ENCODE data around the gene VWCE. TPM values are rescaled to one million over a fixed set of nuclear protein-coding genes. Genes with fewer than 3 reads are reported as not detected.
A peak's percentile ranks its signal among the peaks of the same experiment; 100 is the strongest.

The VWCE gene, protein sequence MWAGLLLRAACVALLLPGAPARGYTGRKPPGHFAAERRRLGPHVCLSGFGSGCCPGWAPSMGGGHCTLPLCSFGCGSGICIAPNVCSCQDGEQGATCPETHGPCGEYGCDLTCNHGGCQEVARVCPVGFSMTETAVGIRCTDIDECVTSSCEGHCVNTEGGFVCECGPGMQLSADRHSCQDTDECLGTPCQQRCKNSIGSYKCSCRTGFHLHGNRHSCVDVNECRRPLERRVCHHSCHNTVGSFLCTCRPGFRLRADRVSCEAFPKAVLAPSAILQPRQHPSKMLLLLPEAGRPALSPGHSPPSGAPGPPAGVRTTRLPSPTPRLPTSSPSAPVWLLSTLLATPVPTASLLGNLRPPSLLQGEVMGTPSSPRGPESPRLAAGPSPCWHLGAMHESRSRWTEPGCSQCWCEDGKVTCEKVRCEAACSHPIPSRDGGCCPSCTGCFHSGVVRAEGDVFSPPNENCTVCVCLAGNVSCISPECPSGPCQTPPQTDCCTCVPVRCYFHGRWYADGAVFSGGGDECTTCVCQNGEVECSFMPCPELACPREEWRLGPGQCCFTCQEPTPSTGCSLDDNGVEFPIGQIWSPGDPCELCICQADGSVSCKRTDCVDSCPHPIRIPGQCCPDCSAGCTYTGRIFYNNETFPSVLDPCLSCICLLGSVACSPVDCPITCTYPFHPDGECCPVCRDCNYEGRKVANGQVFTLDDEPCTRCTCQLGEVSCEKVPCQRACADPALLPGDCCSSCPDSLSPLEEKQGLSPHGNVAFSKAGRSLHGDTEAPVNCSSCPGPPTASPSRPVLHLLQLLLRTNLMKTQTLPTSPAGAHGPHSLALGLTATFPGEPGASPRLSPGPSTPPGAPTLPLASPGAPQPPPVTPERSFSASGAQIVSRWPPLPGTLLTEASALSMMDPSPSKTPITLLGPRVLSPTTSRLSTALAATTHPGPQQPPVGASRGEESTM
- 0.52 TPM for total RNA-seq

DNA sequence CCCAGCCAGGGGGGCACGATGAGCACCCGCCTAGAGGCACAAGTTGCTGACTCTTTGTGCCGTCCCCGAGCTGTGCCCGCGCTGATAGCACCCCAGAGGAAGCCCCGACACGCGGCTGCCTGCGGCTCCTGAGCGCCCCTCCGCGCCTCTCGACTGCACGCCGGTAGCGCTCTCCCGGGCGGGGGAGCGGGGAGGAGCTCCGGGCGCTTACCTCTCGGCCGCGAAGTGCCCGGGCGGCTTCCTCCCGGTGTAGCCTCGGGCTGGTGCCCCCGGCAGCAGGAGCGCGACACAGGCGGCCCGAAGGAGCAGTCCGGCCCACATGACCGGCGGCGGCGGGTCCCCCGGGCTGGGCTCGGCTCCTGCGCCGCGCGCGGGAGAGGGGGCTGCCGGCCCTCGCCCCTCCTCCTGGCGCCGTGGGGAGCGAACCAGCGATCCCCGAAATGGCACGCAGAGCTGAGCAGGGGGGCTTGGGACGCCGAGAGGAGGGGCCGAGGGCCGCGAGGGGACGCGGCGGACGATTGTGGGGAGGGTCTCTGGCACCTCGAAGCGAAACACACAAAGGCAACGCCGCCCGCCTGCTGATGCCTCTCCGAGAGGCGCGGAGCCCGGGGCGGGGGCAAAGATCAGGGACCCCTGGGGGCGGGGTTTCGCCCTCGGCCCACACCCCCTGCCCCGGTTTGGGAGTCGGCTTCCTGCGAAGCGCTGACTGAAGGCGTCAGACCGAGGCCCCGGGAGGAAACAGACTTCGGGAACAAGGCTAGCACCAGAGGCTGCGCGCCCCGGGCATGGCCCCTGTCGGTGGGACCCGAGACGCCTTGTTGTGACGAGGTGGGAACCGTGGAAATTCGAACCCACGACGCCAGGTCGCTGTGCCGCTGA, at the start of gene VWCE:
VWCE (minus strand) TSS at position 600 of the 879 bp plus-strand sequence; CDS start at position 321, 279 bp downstream.
- peak; percentile 68 for ATAC-seq

DNA sequence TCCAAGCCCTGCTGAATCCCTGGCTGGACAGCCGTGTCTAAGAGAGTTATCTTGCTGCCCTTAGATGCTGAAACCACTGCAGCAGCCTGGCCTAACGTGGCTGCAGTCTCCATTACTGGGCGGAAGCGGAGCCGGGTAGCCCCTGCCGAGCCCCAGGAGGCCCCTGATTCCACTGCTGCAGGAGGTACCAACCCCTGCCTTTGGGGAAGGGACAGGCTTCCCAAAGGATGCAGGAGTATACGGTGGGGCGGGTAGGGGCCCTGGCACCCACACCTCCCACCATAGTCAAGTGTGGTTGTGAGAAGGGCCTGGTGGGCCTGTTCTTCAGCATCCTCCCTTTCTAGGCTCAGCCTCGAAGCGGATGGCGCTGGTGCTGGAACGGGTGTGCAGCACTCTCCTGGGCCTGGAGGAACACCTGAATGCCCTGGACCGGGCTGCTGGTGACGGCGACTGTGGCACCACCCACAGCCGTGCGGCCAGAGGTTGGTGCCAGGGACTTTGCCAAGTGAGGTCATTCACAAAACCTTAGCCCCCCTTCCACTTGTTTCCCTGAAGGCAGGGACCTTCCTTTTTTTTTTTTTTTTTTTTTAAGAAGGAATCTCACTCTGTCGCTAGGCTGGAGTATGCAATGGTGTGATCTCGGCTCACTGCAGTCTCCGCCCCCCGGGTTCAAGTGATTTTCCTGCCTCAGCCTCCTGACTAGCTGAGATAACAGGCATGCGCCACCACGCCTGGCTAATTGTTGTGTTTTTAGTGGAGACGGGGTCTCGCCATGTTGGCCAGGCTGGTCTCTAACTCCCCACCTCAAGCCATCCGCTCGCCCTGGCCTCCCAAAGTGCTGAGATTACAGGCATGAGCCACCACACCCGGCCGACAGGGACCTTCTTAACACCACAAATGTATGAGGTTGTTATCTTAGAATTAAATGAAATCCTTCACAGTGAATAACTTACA, 49.0 kb upstream of the VWCE start:
- no peak for ATAC-seq

DNA sequence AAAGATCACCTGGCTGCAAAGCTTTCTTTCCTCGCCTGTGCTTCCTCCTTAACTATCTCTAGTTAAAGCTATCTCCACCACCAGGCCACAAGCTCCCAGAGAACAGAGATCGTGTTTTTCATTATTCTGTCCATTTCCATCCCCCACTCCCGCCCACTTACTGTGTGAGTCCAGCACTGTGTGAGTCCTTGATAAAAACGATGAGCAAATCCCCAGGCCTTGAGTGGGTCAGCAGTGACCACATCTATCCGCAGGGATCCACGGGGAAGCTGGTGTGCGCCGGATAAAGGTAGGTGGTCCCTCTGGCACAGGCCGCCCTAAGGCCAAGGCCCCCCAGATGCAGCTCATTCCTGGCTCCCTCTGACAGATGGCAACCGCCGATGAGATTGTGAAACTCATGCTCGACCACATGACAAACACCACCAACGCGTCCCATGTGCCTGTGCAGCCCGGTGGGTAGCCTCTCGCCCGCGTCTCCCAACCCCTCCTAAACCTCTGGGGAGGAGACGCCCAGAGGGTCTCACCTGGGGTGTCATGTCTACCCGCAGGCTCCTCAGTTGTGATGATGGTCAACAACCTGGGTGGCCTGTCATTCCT, 47.2 kb upstream of the VWCE start:
- ATAC-seq = no peak

DNA sequence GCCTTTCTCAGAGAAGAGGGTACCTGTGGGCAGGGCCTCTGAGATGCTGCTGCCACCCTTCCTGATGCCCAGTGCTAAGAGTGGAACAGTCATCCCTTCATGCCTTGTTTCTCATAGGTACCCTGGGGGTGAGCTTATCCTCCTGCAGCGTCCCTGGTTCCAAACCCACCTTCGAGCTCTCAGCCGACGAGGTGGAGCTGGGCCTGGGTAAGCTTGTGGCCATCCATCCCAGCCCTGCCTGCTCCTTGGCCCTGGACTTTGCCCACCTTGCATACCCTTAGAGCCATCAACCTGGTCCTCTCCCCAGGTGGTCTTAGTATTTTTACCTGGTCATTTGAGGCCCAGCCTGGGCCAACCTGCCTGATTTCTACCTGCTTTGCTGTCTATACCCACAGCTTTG, 46.6 kb upstream of the VWCE start:
- ATAC-seq = no peak

DNA sequence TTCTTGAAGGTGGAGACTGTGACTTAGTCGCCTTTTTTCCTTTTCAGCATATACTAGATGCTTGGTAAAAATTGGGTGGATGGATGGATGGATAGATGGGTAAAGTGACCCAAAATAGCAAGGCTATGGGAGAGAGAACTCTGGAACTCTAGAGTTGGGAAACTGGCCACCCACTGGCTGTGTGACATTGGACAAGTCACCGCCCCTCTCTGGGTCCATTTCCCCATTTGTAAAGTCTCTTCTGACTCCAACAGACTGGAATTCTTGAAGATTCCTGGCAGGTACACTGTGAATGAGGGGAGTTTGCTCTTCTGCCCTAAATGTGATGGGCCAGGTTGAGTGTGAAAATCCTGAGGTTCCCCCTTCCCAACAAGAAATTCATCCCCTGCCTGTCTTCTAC, 45.9 kb upstream of the VWCE start:
- ATAC-seq = no peak

DNA sequence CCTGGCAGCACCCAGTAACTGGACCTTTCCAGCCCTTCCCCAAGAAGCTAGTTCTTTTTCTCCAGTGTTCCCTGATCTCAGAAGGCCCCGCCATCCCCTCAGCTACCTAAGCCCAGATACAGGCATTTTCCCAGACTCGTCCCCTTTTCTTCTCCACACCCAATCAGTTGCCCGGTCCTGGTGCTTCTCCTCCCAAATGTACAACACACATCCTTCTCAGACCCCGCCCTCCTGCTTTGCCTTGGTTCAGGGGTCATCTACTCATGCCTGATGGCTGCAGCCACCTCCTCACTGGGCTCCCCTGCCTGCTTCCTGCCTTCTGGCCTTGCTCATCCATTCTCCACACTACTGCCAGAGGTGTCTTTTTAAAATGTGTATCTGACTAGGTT, 44.4 kb upstream of the VWCE start:
- ATAC-seq = no peak

DNA sequence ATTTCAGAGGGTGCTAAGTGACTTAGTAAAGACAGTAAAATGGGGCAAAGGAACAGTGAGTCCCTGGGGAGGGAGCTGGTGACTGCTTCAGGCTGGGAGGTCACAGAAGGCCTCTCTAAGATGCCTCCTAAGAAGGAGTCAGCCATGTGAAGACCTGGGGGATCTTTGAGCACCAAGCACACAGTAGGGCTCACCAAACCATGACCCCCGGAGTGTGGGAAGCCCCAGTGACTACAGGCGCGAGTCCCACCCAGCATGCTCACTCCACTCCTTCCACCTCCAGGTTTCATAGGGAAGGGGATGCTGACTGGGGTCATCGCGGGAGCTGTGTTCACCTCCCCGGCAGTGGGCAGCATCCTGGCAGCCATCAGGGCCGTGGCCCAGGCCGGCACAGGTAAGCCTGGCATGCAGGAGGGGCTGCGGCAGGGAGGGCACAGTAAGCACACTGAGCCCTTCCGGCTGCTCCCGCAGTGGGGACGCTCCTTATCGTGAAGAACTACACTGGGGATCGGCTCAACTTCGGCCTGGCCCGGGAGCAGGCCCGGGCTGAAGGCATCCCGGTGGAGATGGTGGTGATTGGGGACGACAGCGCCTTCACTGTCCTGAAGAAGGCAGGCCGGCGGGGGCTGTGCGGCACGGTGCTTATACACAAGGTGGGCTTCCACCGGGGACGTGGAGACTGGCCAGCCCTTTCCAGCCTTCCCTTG, 43.8 kb upstream of the VWCE start:
- no peak for ATAC-seq

DNA sequence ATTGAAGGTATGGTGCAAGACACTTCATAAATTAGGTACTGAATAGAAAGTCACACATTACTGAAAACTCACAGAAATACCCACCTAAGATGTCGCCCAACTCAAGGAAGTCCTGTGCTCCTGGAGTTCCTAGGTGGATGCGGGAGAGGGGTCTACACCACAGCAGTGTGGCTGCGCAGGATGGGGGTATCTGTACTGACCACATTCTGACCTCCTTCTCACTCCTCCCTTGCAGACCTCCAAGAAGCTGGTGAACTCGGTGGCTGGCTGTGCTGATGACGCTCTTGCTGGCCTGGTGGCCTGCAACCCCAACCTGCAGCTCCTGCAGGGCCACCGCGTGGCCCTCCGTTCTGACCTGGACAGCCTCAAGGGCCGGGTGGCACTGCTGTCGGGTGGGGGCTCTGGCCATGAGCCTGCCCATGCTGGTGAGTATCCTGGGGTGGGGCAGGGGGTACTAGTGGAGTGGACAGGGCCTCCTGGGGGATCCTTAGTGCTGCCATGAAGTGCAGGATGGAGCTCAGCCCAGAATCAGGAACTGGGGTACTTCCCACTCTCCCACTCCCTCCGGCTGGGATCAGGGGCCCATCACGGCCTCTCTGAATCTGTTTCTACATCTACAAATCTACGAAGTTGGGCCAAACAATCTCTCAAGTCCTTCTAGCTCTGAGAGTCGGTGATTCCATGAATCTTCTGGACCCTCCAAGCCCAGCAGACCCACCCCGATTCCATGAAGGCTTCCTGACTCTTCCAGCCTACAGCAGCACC, 42.8 kb upstream of the VWCE start:
- no peak for ATAC-seq

DNA sequence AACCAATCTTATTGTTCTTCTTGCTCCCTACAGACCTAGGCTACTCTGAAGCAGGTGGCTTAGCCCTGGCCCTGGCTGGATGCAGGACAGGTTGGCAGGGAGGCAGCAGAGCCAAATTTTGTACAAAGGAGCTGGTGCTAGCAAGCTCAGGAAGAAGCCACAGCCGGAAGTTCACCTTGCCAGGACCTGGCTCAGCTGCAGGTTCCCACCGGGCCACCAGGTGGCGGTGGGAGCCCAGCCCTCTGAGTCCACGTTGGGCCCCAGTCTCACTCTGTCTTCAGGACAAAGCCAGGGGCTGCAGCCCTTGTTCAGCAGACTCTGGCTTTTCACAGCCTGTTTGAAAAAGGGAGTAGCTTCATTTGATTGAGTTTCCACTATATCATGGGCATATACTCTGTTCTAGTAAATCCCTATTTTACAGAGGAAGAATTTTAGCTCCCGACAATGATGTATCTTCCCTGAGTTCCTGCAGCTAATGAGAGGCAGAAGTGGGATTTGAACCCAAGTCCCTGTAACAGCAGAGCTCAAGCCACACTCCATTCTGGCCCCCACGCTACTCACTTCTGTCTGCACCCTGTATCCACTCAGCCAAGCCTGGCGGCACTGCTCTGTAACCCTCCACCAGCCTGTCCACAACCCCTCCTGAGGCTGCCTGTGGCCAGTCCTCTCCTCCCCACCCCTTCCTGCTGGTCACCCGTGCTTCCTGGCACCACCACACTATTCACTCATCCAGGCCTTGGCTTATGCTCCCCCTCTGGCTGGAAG, 41.2 kb upstream of the VWCE start:
- peak; percentile 78 for ATAC-seq

DNA sequence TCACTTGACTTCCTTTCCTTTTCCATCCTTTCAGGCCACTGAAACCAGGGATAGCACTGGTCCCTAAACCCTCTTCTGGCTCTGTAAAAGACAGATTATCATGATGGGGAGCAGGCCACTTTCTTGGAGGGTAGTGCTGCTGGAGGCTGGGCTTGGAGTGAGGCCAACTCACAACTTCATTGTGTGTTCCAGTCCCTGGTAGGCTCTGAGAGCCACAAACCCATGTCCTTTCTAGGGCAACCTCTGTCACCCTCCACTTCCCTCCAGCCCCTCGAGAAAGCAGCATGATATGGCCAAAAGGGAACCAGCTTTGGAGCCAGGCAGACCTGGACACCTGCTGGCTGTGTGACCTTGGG, 40.2 kb upstream of the VWCE start:
- no peak for ATAC-seq

DNA sequence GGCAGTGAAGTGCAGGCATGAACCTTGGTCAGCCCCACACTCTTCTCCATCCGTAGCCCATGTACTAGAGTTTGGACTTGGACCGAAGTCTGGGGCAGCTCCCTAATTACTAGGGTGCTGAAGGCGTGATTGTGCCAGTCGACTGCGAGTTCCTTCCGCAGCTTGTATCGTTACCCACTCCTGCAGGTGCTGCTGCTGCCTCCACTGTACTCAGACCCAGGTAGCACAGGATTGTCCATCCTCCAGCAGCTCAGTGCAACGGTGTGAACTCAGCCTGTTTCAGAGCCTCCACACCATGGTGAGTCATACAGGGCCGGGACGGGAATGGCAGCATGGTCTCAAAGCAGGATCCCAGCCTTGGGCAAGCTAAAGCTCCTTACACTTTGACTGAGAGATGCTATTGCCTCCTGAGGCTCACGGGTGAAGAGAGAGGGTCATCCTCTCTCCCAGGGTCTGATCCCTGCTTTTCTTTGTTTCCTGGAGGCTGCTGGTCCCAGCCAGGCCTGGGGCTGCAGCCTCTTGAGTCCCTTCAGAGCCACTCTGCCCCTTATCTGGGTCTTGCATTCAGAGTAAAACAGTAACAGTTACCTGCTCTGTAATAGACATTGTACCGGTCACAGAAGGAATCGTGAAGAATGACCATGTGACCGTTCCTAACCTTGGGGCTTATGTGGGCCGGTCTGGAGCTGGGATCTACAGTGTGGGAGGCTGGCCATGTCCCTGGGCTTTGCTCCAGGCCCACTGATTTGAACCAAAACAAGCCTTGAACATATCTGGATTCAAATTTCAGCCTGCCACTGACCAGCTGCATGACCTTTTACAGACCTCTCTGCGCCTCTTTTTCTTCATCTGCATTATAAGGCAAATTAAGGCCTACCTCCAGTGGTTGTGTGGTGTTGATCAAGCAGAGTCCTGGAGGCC, 39.6 kb upstream of the VWCE start:
- peak; percentile 33 for ATAC-seq

DNA sequence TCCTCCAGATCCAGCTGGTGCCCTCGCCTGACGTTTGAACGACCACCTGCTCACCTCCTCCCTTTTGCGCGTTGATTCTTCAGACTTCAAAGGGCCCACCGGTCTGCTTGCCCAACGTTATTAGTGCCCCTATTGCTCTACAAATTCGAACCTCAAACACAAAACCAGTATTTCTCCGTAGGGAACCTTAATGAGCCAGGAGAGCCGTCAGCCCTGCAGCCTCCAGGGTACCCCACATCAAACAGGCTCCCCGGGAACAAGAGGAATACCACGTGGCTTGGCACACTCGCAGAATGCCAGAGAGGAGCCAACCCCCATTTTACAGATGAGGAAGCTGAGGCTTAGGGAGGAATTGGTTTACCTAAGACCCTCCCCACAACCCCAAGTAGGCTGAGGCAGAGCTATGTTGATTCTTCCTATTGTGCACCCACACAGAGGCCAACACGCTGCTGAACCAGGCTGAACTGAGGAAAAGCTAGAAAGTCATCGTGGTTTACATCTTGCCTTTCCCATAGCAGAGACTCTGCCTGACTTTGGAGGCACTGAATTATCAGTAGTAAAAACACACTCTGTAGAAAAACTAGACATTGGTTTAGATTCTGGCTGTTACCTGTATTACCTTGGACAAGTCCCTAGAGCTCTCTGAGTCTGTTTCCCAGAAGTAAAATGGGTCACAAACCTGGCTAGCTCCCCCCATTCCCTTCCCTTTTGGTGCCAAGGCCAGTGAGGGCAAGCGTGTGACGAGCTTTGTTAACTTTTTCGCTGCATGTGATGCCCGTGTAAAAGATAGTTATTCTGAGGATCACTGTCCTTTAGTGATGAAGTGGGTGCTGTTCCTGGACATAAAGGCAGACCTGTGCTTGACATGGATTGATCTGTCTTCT, 38.7 kb upstream of the VWCE start:
- no peak for ATAC-seq

DNA sequence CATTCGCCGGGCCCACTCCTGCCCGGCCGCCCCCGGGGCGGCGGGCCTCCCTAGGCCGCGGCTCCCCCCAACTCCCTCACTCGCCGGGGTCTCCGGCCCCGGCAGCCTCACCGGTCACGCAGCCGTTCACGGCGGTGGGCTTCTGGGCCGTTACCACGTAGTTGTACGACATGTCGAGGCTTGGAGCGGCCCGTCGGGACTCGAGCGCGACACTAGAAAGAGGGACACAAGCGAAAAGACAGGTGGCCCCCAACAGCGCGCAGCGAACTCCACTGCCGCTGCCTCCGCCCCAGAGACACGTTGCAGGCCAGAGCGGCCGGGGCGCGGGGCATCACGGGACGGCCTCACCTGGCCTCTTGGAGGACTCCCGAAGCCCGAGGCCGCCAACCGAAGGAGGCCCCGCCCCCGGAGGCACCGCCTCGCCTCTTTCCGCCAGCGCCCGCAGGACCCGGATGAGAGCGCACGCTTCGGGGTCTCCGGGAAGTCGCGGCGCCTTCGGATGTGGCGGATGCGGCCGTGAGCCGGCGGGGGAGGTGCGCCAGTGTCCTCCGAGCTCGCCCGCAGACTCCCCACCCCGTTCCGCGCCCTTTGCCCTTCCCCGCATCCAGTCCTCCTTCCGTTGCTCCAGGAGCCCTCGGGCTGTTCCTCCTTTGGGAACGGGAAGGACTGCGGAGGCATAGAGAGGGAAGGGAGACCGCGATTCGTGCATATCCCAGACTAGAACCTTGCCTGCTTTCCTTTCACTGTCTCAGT, 37.9 kb upstream of the VWCE start, which contains the start of the genes DDB1 and TKFC:
DDB1 (minus strand) TSS at position 309 of the 753 bp plus-strand sequence; CDS start at position 172, 137 bp downstream.
TKFC (plus strand) TSS at position 432 of the 753 bp plus-strand sequence. CDS start 1,501 bp downstream, outside the sequence.
- peak; percentile 93 for ATAC-seq

DNA sequence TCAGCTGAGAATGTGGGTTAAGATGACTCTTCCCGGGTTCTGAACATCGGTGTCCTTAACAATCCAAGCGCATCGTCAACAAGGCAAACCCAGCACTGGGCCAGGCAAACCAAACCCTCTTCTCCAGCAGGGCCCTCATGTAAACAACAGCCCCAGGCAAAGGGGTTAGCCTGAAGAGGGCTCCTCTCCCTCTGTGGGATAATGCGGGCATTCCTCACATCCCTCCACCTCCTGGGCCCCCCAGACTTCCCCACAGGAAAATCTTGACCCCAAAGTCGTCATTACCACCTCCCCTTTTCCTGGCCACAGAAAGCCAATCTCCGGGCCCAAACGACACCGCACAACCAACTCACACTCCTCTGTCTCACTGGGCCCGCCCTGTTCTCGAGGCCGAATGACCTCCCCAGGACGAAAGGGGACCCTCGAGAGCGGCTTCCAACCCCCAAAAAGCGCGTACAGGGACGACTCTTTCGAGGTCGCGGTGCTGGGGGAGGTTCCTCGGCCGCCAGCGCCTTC, 37.2 kb upstream of the VWCE start:
- ATAC-seq = no peak

DNA sequence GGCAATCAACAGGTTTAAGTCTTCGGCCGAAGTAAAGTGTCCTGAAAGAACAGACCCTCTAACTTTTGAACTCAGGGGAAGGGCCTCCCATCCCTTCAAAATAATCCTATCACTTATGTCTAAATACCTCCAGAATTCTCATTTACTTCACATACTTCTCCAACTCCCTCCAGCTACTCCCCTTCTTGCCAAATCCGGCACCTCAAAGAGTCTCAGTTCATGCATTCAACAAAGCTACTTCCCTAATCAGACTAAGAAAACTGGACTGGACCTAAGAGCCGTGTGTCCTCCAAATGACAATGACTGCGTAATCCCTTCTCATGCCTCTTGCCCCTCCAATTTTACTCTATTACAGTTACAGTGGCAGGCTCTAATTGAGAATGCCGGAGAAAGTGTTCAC, 36.5 kb upstream of the VWCE start:
- ATAC-seq = no peak

Data from esophagus mucosa (tissue), 1 donor.